ENCODE results near the gene FASTK. TPM values are rescaled to one million over a fixed set of nuclear protein-coding genes. Genes with fewer than 3 reads are reported as not detected.

Gene FASTK
- total RNA-seq, 1 donor from 2014 or later: 22.4 TPM

GRCh38 chr7:151061213-151062110 lies 19.1 kb downstream of the FASTK start:
- Histone ChIP-seq H3K4me1 (peaks cover 43% of the 10 kb centered on the region), H3K79me2 (ENCODE audit: low read depth) (peaks cover 7% of the 10 kb centered on the region), H4K20me1 (ENCODE audit: low read depth) (peaks cover 52% of the 10 kb centered on the region), H3K27ac (no peak overlapping the region), H3K9me3 (ENCODE audit: low read depth) (no peaks in the 10 kb centered on the region), H2AFZ (replicated peaks) (no peak overlapping the region), H3F3A (ENCODE audit: low read depth) (peaks cover 42% of the 10 kb centered on the region), H3K4me3 (peak overlapping the region; percentile 41), H3K9ac (no peak overlapping the region), H3K36me3 (no peaks in the 10 kb centered on the region), H3K4me2 (peak overlapping the region; percentile 99), H3K27me3 (peaks cover 29% of the 10 kb centered on the region)
- Mint-ChIP-seq H3K27ac (peak overlapping the region; percentile 44), H3K4me1 (peaks cover 40% of the 10 kb centered on the region), H3K36me3 (no peaks in the 10 kb centered on the region), H3K4me3 (peak overlapping the region; percentile 90), H3K27me3 (ENCODE audit: insufficient read depth, low read depth) (peaks cover 14% of the 10 kb centered on the region), H3K9me3 (no peaks in the 10 kb centered on the region)
- TF ChIP-seq CTCF (IDR thresholded peaks at IDR 0.05): no peak
- TF ChIP-seq EZH2 (IDR thresholded peaks at IDR 0.05): no peak
- TF ChIP-seq EZH2phosphoT487 (IDR thresholded peaks at IDR 0.05): no peak
- peak; percentile 15 for DNase-seq (ENCODE audit: low spot score)

- Histone ChIP-seq H3K4me1 (peaks cover 45% of the 10 kb centered on the region), H3K27me3 (peaks cover 38% of the 10 kb centered on the region), H3K4me2 (peak overlapping the region; percentile 99), H3K9me3 (ENCODE audit: low read depth) (no peaks in the 10 kb centered on the region), H2AFZ (replicated peaks) (no peak overlapping the region), H3K4me3 (peak overlapping the region; percentile 77), H3K79me2 (ENCODE audit: low read depth) (peaks cover 7% of the 10 kb centered on the region), H3K27ac (no peak overlapping the region), H3F3A (ENCODE audit: low read depth) (peaks cover 42% of the 10 kb centered on the region), H3K9ac (no peak overlapping the region), H4K20me1 (ENCODE audit: low read depth) (peaks cover 58% of the 10 kb centered on the region), H3K36me3 (no peaks in the 10 kb centered on the region)
- Mint-ChIP-seq H3K27ac (no peak overlapping the region), H3K27me3 (ENCODE audit: insufficient read depth, low read depth) (peaks cover 13% of the 10 kb centered on the region), H3K4me1 (peaks cover 46% of the 10 kb centered on the region), H3K4me3 (peak overlapping the region; percentile 90), H3K9me3 (no peaks in the 10 kb centered on the region), H3K36me3 (no peaks in the 10 kb centered on the region)
- DNase-seq (ENCODE audit: low spot score): peak; percentile 88
- TF ChIP-seq EZH2phosphoT487 (IDR thresholded peaks at IDR 0.05) (no peak), CTCF (IDR thresholded peaks at IDR 0.05) (peak; percentile 10), EZH2 (IDR thresholded peaks at IDR 0.05) (no peak)
These were observed 20.0 kb downstream of the FASTK start for GRCh38 chr7:151060416-151061212.

- H3K36me3 Mint-ChIP-seq: no peaks in the 10 kb centered on the region
- H3K27ac ChIP-seq: no peak overlapping the region
- no peak overlapping the region for H3K27ac Mint-ChIP-seq
- H3K9me3 ChIP-seq (ENCODE audit: low read depth): no peaks in the 10 kb centered on the region
- peak overlapping the region; percentile 77 for H3K4me3 ChIP-seq
- peaks cover 16% of the 10 kb centered on the region for H3K27me3 Mint-ChIP-seq (ENCODE audit: insufficient read depth, low read depth)
- H3K4me2 ChIP-seq: peak overlapping the region; percentile 99
- H3K4me1 ChIP-seq: peaks cover 45% of the 10 kb centered on the region
- H3K4me3 Mint-ChIP-seq: peak overlapping the region; percentile 90
- H3K27me3 ChIP-seq: peaks cover 39% of the 10 kb centered on the region
- TF ChIP-seq EZH2phosphoT487 (IDR thresholded peaks at IDR 0.05): no peak
- TF ChIP-seq EZH2 (IDR thresholded peaks at IDR 0.05): no peak
- TF ChIP-seq CTCF (IDR thresholded peaks at IDR 0.05): no peak
- H3K79me2 ChIP-seq (ENCODE audit: low read depth): peaks cover 7% of the 10 kb centered on the region
- H4K20me1 ChIP-seq (ENCODE audit: low read depth): peaks cover 53% of the 10 kb centered on the region
- DNase-seq (ENCODE audit: low spot score): no peak
- H3K36me3 ChIP-seq: no peaks in the 10 kb centered on the region
- no peaks in the 10 kb centered on the region for H3K9me3 Mint-ChIP-seq
- H3K9ac ChIP-seq: peak overlapping the region; percentile 39
- H3K4me1 Mint-ChIP-seq: peaks cover 46% of the 10 kb centered on the region
- H3F3A ChIP-seq (ENCODE audit: low read depth): peaks cover 42% of the 10 kb centered on the region
- H2AFZ ChIP-seq (replicated peaks): no peak overlapping the region
These were observed 20.5 kb downstream of the FASTK start for GRCh38 chr7:151060113-151060415.
